Measurements from ENCODE around the gene STX4.

DNA sequence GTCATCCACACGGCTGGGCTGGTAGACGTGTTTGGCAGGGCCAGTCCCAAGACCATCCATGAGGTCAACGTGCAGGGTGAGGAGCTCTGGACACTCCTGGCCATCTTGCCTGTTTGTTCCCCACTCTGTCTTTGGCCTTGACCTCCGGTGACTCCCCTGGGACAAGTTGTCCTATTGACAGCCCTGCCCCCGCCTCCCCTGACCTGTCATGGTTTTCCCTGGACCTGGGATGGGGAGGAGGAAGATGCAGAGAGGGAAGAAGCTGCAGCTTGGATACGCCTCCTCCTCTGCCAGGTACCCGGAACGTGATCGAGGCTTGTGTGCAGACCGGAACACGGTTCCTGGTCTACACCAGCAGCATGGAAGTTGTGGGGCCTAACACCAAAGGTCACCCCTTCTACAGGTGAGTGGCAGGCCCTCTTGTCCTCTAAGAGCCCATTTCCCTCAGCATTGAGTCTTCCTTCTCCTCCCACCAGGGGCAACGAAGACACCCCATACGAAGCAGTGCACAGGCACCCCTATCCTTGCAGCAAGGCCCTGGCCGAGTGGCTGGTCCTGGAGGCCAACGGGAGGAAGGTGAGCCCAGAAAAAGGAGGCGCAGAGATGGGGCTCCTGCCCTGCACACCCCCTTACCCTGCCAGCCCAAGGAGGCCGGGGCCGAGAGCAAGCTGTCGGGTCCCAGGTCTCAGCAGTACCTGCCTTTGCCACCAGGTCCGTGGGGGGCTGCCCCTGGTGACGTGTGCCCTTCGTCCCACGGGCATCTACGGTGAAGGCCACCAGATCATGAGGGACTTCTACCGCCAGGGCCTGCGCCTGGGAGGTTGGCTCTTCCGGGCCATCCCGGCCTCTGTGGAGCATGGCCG is 47.0 kb upstream of the STX4 start:
- TF ChIP-seq CTCF (IDR thresholded peaks at IDR 0.05) (no peak), POLR2A (IDR thresholded peaks at IDR 0.05) (no peak)

Measured in breast epithelium (tissue), 3 donors.